WI38 (cell line): Measurements from ENCODE around the gene CD99L2.
"Not testable (repeated sequence)": the region's sequence is repeated elsewhere in the genome, so short reads cannot be mapped to it uniquely, and the experiment has no call there.

ENCODE experiments used
- H3K4me3 ChIP-seq: 2 replicates; pipeline ENCODE4 v1.5.1; 2011; ENCODE audit warnings: low read depth, mild to moderate bottlenecking, control low read depth, low read length
- TF ChIP-seq, protein P1 (sequence below): IDR thresholded peaks from 2 replicates; pipeline ENCODE4 v1.5.1; 2012; ENCODE audit warnings: low read depth, mild to moderate bottlenecking, control low read depth, low read length

The CD99L2 gene

DNA sequence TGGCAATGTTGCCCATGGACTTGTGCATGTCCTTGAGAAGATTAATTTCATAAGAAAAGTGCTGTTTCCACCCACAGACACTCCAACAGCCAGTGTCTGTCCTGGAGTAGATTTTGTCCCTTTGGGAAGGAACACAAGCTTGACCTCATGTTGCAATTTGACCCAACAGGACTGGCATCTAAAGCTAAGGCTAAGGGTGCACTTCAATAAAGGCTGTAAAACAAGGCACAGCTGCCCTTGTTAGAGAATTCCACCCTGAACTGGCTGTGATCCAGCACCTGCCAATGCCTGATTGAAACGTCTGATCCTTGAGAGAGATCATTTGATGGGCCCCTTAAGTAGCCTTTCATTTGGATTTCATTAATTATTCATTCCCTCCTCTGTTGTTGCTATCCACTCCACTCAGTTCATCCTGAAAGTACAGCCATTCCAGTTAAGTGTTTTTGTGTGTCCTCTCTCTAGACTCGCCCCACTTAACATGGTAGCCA, 56.2 kb downstream of the CD99L2 start:
- no peak overlapping the region for H3K4me3 ChIP-seq
- TF ChIP-seq, protein P1, sequence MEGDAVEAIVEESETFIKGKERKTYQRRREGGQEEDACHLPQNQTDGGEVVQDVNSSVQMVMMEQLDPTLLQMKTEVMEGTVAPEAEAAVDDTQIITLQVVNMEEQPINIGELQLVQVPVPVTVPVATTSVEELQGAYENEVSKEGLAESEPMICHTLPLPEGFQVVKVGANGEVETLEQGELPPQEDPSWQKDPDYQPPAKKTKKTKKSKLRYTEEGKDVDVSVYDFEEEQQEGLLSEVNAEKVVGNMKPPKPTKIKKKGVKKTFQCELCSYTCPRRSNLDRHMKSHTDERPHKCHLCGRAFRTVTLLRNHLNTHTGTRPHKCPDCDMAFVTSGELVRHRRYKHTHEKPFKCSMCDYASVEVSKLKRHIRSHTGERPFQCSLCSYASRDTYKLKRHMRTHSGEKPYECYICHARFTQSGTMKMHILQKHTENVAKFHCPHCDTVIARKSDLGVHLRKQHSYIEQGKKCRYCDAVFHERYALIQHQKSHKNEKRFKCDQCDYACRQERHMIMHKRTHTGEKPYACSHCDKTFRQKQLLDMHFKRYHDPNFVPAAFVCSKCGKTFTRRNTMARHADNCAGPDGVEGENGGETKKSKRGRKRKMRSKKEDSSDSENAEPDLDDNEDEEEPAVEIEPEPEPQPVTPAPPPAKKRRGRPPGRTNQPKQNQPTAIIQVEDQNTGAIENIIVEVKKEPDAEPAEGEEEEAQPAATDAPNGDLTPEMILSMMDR, result no peak

DNA sequence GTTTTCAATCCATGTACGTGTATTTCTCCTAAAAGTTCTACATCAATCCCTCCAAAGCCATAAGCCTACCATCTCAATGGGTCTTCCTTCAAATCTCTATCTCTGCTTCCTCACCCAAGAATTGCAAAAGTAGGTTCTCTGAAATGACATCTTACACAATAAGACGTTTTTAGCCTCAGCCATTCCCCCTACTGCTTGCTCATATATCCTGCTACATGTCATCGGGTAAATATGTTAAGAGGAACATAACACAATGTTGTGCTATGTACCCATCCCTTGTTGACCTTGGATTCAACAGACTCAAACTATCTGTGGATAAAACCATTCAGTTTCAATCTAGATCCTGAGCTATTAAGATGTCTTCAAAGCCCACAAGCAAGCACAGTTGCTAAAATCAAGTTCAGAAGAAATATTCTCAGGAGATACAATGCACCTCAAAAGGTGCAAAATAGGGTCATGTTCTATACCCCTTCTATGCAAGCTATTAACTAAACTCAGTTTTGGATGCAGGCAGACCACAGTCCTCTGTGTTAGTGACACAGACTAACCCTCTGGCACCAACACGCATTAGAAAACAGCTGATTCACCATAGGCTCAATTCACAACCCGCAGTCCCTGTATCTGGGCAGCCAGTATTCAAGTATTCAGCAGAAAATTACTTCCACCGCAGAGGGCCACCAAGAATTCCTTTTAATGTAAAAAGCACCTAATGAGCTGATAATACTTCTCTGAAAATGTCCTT, 56.8 kb downstream of the CD99L2 start:
- TF ChIP-seq, protein P1, result no peak
- H3K4me3 ChIP-seq, result no peak overlapping the region

DNA sequence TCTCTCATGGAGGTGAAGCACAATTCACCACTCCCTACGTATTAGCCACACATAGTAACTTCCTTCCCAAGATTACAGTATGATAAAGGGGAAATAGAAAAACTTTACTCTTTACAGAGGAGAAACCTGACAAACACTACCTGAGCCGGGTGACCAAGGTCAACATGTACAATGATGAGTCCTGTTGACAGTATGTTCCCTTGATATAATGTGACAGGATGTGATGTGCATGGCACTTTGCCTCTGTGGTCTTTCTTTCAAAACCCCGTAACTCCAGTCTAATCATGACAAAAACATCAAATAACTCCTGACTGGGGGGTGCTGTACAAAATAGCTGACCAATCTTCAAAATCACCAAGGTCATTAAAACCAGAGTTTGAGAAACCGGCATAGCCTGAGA, 60.6 kb downstream of the CD99L2 start:
- TF ChIP-seq, protein P1, result no peak
- H3K4me3 ChIP-seq, result no peak overlapping the region

DNA sequence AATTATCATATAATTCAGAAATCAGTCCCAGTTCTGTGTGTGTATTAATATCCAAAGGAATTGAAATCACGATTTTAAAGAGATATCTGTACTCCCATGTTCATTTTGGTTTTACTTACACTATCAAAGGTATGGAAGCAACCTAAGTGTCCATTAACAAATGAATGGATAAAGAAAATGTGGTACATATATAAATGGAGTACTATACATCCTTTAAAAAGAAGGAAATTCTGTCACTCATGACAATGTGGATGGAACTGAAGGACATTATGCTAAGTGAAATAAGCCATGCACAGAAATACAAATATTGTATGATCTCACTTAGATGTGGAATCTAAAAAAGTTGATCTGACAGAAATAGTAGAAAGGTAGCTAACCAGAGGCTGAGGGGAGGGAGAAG, 63.8 kb downstream of the CD99L2 start:
- TF ChIP-seq, protein P1, result no peak
- H3K4me3 ChIP-seq, result no peak overlapping the region

DNA sequence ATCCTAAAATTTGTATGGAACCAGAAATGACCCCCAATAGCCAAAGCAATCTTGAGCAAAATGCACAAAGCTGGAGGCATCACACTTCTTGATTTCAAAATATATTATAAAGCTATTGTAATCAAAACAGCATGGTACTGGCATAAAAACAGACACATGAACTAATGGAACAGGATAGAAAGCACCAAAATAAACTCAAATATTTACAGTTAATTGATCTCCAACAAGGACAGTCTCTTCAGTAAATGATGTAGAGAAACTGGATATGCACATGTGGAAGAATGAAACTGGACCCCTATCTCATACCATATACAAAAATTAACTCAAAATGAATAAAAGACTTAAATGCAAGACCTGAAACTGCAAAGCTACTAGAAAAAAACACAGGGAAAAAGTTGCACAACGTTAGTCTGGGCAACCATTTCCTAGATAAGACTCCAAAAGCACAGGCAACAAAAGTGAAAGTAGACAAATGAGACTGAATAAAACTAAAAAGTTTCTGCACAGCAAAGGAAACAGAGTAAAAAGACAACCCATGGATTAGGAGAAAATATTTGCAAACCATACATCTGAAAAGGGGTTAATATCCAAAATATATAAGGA, 64.9 kb downstream of the CD99L2 start:
- TF ChIP-seq, protein P1, result no peak
- no peak overlapping the region for H3K4me3 ChIP-seq

DNA sequence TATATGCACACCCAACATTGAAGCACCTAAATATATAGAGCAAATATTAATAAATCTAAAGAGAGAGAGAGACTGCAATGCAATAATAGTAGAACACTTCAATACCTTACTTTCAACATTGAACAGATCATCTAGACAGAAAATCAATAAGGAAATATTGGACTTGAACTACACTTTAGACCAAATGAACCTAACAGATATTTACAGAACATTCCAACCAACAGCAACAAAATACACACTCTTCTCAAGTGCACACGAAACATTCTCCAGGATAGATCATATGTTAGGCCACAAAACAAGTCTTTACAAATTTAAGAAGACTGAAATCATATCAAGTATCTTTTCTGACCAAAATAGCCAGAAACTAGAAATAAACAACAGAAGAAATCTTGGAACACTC, 66.6 kb downstream of the CD99L2 start:
- TF ChIP-seq, protein P1, result no peak
- no peak overlapping the region for H3K4me3 ChIP-seq

DNA sequence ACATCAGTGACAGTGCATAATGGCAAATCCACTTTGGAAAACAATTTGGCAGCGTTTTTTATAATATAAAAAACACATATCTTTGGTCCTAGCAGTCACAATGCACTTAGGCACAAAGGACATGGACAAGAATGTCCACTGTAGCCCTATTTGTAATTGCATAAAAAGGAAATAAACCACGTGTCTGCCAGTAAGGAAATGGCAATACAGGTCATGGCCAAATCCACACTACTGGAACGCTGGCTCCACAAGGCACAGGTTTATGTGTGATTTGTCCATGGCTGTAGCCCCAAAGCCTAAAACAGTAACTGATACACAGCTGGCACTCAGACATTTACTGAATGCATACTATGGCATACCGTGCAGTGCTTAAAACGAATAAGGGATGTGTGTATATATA, 69.7 kb downstream of the CD99L2 start:
- TF ChIP-seq, protein P1, result no peak
- no peak overlapping the region for H3K4me3 ChIP-seq

DNA sequence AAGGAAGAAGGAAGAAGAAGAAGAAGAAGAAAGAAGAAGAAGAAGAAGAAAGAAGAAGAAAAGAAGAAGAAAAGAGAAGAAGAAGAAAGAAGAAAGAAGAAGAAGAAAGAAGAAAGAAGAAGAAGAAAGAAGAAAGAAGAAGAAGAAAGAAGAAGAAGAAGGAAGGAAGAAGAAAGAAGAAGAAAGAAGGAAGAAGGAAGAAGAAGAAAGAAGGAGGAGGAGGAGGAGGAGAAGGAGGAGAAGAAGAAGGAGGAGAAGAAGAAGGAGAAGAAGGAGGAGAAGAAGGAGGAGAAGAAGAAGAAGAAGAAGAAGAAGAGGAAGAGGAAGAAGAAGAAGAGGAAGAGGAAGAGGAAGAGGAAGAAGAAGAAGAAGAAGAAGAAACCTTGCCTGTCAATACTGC, 74.1 kb downstream of the CD99L2 start:
- H3K4me3 ChIP-seq, result not testable (repeated sequence)

DNA sequence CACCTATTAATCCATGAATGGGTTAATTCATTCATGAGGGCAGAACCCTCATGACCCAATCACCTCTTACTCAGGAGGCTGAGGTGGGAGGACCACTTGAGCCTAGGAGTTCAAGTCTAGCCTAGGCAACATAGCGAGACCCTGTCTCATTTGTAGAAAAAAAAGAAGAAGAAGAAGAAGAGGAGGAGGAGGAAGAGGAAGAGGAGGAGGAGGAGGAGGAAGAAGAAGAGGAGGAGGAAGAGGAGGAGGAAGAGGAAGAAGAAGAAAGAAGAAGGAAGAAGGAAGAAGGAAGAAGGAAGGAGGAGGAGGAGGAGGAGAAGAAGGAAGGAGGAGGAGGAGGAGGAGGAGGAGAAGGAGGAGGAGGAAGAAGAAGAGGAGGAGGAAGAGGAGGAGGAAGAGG, 74.6 kb downstream of the CD99L2 start:
- not testable (repeated sequence) for H3K4me3 ChIP-seq
